Tibial nerve (tissue), 4 donors: Measurements from ENCODE around the gene CREB3L4. TPM values are rescaled to one million over a fixed set of nuclear protein-coding genes. Genes with fewer than 3 reads are reported as not detected.
A peak's percentile ranks its signal among the peaks of the same experiment; 100 is the strongest.

Source experiments
- DNase-seq, 2 donors: peaks; one replicate each; pipeline ENCODE4 v3.0.0-alpha.2; 2019; ENCODE audit warnings: low spot score in 2 of 2
- H3K27ac ChIP-seq, 4 donors: fragments of 200-600 bp; sonication (generic) in 3 of 4; one replicate each; pipeline ENCODE4 v1.5.1; 2017 to 2019; ENCODE audit warnings: mild to moderate bottlenecking in 1 of 4
- H3K27me3 ChIP-seq, 2 donors: fragments of 200-600 bp; sonication (generic) in 1 of 2; one replicate each; pipeline versions ENCODE4 v1.5.1 to v1.6.0; 2017 to 2019
- H3K36me3 ChIP-seq, 3 donors: fragments of 200-600 bp; sonication (generic); one replicate each; pipeline ENCODE4 v1.5.1; 2018 to 2019
- H3K4me1 ChIP-seq, 4 donors: fragments of 200-600 bp; sonication (generic) in 3 of 4; one replicate each; pipeline ENCODE4 v1.5.1; 2017 to 2019
- H3K4me3 ChIP-seq, 4 donors: fragments of 200-600 bp; sonication (generic) in 3 of 4; one replicate each; pipeline ENCODE4 v1.5.1; 2017 to 2019; ENCODE audit warnings: mild to moderate bottlenecking in 1 of 4, moderate library complexity in 1 of 4
- H3K9me3 ChIP-seq, 4 donors: fragments of 200-600 bp; sonication (generic) in 3 of 4; one replicate each; pipeline ENCODE4 v1.5.1; 2017 to 2019
- CTCF ChIP-seq, 5 experiments: fragments of 200-600 bp in 3 of 5; fragments of 450-650 bp in 2 of 5; sonication (generic) in 3 of 5; IDR thresholded peaks; one replicate each; pipeline ENCODE4 v1.5.1; 2016 to 2019; ENCODE audit warnings: antibody characterized with exemption in 5 of 5, mild to moderate bottlenecking in 3 of 5, moderate library complexity in 2 of 5
- EP300 ChIP-seq, 2 donors: sonication (generic); formaldehyde crosslinking; IDR thresholded peaks; one replicate each; pipeline ENCODE4 v1.6.1; 2017; ENCODE audit warnings: antibody characterized with exemption in 2 of 2, mild to moderate bottlenecking in 1 of 2
- POLR2A ChIP-seq, 2 donors: fragments of 450-650 bp; IDR thresholded peaks; one replicate each; pipeline ENCODE4 v1.6.1; 2017; ENCODE audit warnings: antibody characterized with exemption in 2 of 2, mild to moderate bottlenecking in 2 of 2, moderate library complexity in 2 of 2
- WGBS, 2 donors: methylation state at CpG; one replicate each; pipeline ENCODE4 v1.1.5; 2018; 5-methylcytosine and 5-hydroxymethylcytosine counted together
- total RNA-seq, 4 donors: library from RNA; depleted of rRNA; stranded (reverse); fragments of >200 nt; gene quantifications; one replicate each; pipeline ENCODE4 v1.1.0, GENCODE V29; 2016

CREB3L4 gene
- total RNA-seq, 4 donors from 2014 or later = 10.2 to 17.5 (median 11.4) TPM

GRCh38 chr1:153922076-153922971, 45.4 kb upstream of the CREB3L4 start:
- no peak for DNase-seq
- H3K9me3 ChIP-seq = no peaks in the 10 kb centered on the region
- H3K4me1 ChIP-seq = peaks cover 0 to 52% (median 23%) of the 10 kb centered on the region in 4 donors
- peak overlapping the region; percentile 69 to 96 (median 94) for H3K27ac ChIP-seq
- 0 to 2% methylated on average over 65 to 67 of the region's 86 CpGs for WGBS, 2 donors
- H3K27me3 ChIP-seq = no peaks in the 10 kb centered on the region
- no peaks in the 10 kb centered on the region for H3K36me3 ChIP-seq
- no peak for TF ChIP-seq EP300 (IDR thresholded peaks at IDR 0.05)
- peak in 1 of 5 experiments; percentile 9 for TF ChIP-seq CTCF (IDR thresholded peaks at IDR 0.05)
- no peak for TF ChIP-seq POLR2A (IDR thresholded peaks at IDR 0.05)
- peak overlapping the region; percentile 75 to 96 (median 90) for H3K4me3 ChIP-seq

GRCh38 chr1:153922972-153923925, 44.5 kb upstream of the CREB3L4 start, which contains the start of gene GATAD2B:
TSS of gene GATAD2B (minus strand) at chr1:153922972. CDS start at chr1:153828347, 94,625 bp downstream.
- peak within 1 kb of the TSS; percentile 73 to 96 (median 94) for H3K27ac ChIP-seq
- peak; percentile 98 to 99 for DNase-seq
- H3K36me3 ChIP-seq = no peaks in the 10 kb centered on the region
- peaks cover 0 to 52% (median 23%) of the 10 kb centered on the region in 4 donors for H3K4me1 ChIP-seq
- 0 to 1% methylated on average over 51 to 53 of the region's 53 CpGs for WGBS, 2 donors
- no peaks in the 10 kb centered on the region for H3K27me3 ChIP-seq
- no peaks in the 10 kb centered on the region for H3K9me3 ChIP-seq
- TF ChIP-seq EP300 (IDR thresholded peaks at IDR 0.05) (peak; percentile 41 to 82), POLR2A (IDR thresholded peaks at IDR 0.05) (peak in 1 of 2 donors; percentile 48), CTCF (IDR thresholded peaks at IDR 0.05) (peak in 1 of 5 experiments; percentile 48)
- peak within 1 kb of the TSS; percentile 75 to 96 (median 90) for H3K4me3 ChIP-seq

- TF ChIP-seq CTCF (IDR thresholded peaks at IDR 0.05) (no peak), EP300 (IDR thresholded peaks at IDR 0.05) (no peak), POLR2A (IDR thresholded peaks at IDR 0.05) (no peak)
- no peak for DNase-seq
- WGBS, 2 donors = 82 to 84% methylated on average over 4 of the region's 4 CpGs
- Histone ChIP-seq H3K4me3 (no peak overlapping the region), H3K4me1 (peaks cover 0 to 37% (median 12%) of the 10 kb centered on the region in 4 donors), H3K27ac (no peak overlapping the region), H3K36me3 (peaks cover 0 to 19% (median 0%) of the 10 kb centered on the region in 3 donors), H3K9me3 (no peaks in the 10 kb centered on the region), H3K27me3 (no peaks in the 10 kb centered on the region)
Measured at GRCh38 chr1:153926405-153926804, 41.3 kb upstream of the CREB3L4 start.

GRCh38 chr1:153928245-153928644, 39.5 kb upstream of the CREB3L4 start:
- Histone ChIP-seq H3K36me3 (peaks cover 2 to 38% (median 3%) of the 10 kb centered on the region in 3 donors), H3K27ac (peak overlapping the region in 3 of 4 donors; percentile 52 to 69 (median 53)), H3K27me3 (no peaks in the 10 kb centered on the region), H3K4me3 (no peak overlapping the region), H3K4me1 (peaks cover 0 to 33% (median 9%) of the 10 kb centered on the region in 4 donors), H3K9me3 (no peaks in the 10 kb centered on the region)
- TF ChIP-seq EP300 (IDR thresholded peaks at IDR 0.05) = no peak
- TF ChIP-seq POLR2A (IDR thresholded peaks at IDR 0.05) = no peak
- TF ChIP-seq CTCF (IDR thresholded peaks at IDR 0.05) = no peak
- DNase-seq = no peak
- WGBS, 2 donors = 53 to 55% methylated on average over 1 of the region's 1 CpG
